SK-N-SH treated with all-trans-retinoic acid at 6 μM for 48 hours (cell line): ENCODE data around the gene COL23A1.

Experiments used
- ARNTL ChIP-seq: fragments of 450-650 bp; formaldehyde crosslinking; IDR thresholded peaks from 2 replicates; pipeline ENCODE4 v1.5.0; 2020; ENCODE audit warnings: low read depth, mild to moderate bottlenecking, moderate library complexity, borderline replicate concordance
- CREB5 ChIP-seq: fragments of 250-450 bp; sonication (Bioruptor Pico); IDR thresholded peaks from 2 replicates; pipeline ENCODE4 v1.5.1; 2020; ENCODE audit warnings: low read depth, mild to moderate bottlenecking, moderate library complexity
- CSDC2 ChIP-seq: fragments of 250-450 bp; sonication (Bioruptor Pico); IDR thresholded peaks from 2 replicates; pipeline ENCODE4 v1.5.0; 2020; ENCODE audit warnings: mild to moderate bottlenecking, moderate library complexity
- PATZ1 ChIP-seq: fragments of 250-450 bp; sonication (Bioruptor Pico); IDR thresholded peaks from 2 replicates; pipeline ENCODE4 v1.8.0; 2020; ENCODE audit warnings: mild to moderate bottlenecking, moderate library complexity, borderline replicate concordance
- RARB ChIP-seq: fragments of 250-450 bp; sonication (Bioruptor Pico); IDR thresholded peaks from 2 replicates; pipeline ENCODE4 v1.8.0; 2021; ENCODE audit warnings: mild to moderate bottlenecking, moderate library complexity
- SNAI2 ChIP-seq: fragments of 250-450 bp; sonication (Bioruptor Pico); IDR thresholded peaks from 2 replicates; pipeline ENCODE4 v1.5.0; 2020; ENCODE audit warnings: mild to moderate bottlenecking, moderate library complexity
- TCF4 ChIP-seq: fragments of 250-450 bp; sonication (Bioruptor Pico); IDR thresholded peaks from 2 replicates; pipeline ENCODE4 v1.8.0; 2021; ENCODE audit warnings: mild to moderate bottlenecking, moderate library complexity, borderline replicate concordance
- ZFP3 ChIP-seq: fragments of 250-450 bp; sonication (Bioruptor Pico); IDR thresholded peaks from 2 replicates; pipeline ENCODE4 v1.5.0; 2020; ENCODE audit warnings: mild to moderate bottlenecking, moderate library complexity
- ZFP30 ChIP-seq: fragments of 450-650 bp; formaldehyde crosslinking; IDR thresholded peaks from 2 replicates; pipeline ENCODE4 v1.5.0; 2022; ENCODE audit warnings: mild to moderate bottlenecking, moderate library complexity
- ZNF70 ChIP-seq: fragments of 450-650 bp; formaldehyde crosslinking; IDR thresholded peaks from 2 replicates; pipeline ENCODE4 v1.5.0; 2020; ENCODE audit warnings: mild to moderate bottlenecking, moderate library complexity
- ZNF8 ChIP-seq: fragments of 450-650 bp; formaldehyde crosslinking; IDR thresholded peaks from 2 replicates; pipeline ENCODE4 v1.5.0; 2020; ENCODE audit warnings: mild to moderate bottlenecking, moderate library complexity

GRCh38 chr5:178240341-178240741 lies 349.9 kb downstream of the COL23A1 start:
- TF ChIP-seq ZNF8 (CRISPR knock-in tag) (no peak), RARB (no peak), CSDC2 (CRISPR knock-in tag) (no peak), ARNTL (CRISPR knock-in tag) (no peak), TCF4 (CRISPR knock-in tag) (no peak), PATZ1 (CRISPR knock-in tag) (no peak), CREB5 (CRISPR knock-in tag) (no peak), SNAI2 (CRISPR knock-in tag) (no peak), ZFP30 (CRISPR knock-in tag) (no peak), ZFP3 (no peak), ZNF70 (CRISPR knock-in tag) (no peak)
